PC-3 (cell line): ENCODE results near the gene GPRC6A. TPM values are rescaled to one million over a fixed set of nuclear protein-coding genes. Genes with fewer than 3 reads are reported as not detected.

Experiments
- ATAC-seq: fragments of 200-7000 bp; cut with Tn5 transposase; 2 replicates; pipeline ENCODE4 v1.9.1; 2020; ENCODE audit warnings: mild to moderate bottlenecking, moderate library complexity
- BruUV-seq: library from RNA; stranded (reverse); fragments of 400-500 nt; replicated peaks from 2 replicates; lab custom pipeline; 2021; lab: Mats Ljungman, UMichigan
- CTCF ChIA-PET: fragments of 300-600 bp; sonication (Branson Sonifier 250); formaldehyde crosslinking; loops from one replicate; lab custom pipeline; 2022; ENCODE audit warnings: antibody characterized with exemption; lab: Charles Lee
- POLR2A ChIA-PET: fragments of 300-600 bp; sonication (Branson Sonifier 250); formaldehyde crosslinking; loops from one replicate; lab custom pipeline; 2022; ENCODE audit warnings: antibody characterized with exemption; ENCODE audit not compliant: unreplicated experiment; lab: Charles Lee
- DNase-seq: peaks from one replicate; pipeline ENCODE4 v3.0.0-alpha.2; 2015
- H2AFZ ChIP-seq: fragments of 300-600 bp; sonication (generic); 2 replicates; pipeline ENCODE4 v1.6.0; 2016; ENCODE audit warnings: antibody characterized with exemption, low read length
- H3F3A ChIP-seq: fragments of 300-600 bp; sonication (generic); one replicate; pipeline ENCODE4 v1.6.0; 2017; ENCODE audit warnings: antibody characterized with exemption, low read length, control low read depth, mild to moderate bottlenecking; ENCODE audit not compliant: unreplicated experiment
- H3K27ac ChIP-seq: fragments of 300-600 bp; sonication (generic); 2 replicates; pipeline ENCODE4 v1.5.1; 2016; ENCODE audit warnings: mild to moderate bottlenecking, low read length
- H3K27me3 ChIP-seq: fragments of 300-600 bp; sonication (generic); 2 replicates; pipeline ENCODE4 v1.6.1; 2016; ENCODE audit warnings: low read length, mixed read lengths
- H3K36me3 ChIP-seq: fragments of 300-600 bp; sonication (generic); 2 replicates; pipeline ENCODE4 v1.6.1; 2016; ENCODE audit warnings: low read depth, mixed run types, low read length, mixed read lengths
- H3K4me1 ChIP-seq: fragments of 300-600 bp; sonication (generic); 2 replicates; pipeline ENCODE4 v1.5.1; 2016; ENCODE audit warnings: low read length; ENCODE audit not compliant: insufficient read depth
- H3K4me2 ChIP-seq: fragments of 300-600 bp; sonication (generic); 2 replicates; pipeline ENCODE4 v1.6.0; 2016; ENCODE audit warnings: low read length
- H3K4me3 ChIP-seq: fragments of 300-600 bp; sonication (generic); 2 replicates; pipeline ENCODE4 v1.5.1; 2016; ENCODE audit warnings: mild to moderate bottlenecking, low read length, mixed read lengths
- H3K79me2 ChIP-seq: fragments of 300-600 bp; sonication (generic); 2 replicates; pipeline ENCODE4 v1.6.1; 2017; ENCODE audit warnings: low read length, mixed read lengths
- H3K9ac ChIP-seq: fragments of 300-600 bp; sonication (generic); 2 replicates; pipeline ENCODE4 v1.6.0; 2016; ENCODE audit warnings: mild to moderate bottlenecking, low read length
- H3K9me2 ChIP-seq: fragments of 300-600 bp; sonication (generic); replicated peaks from 2 replicates; pipeline ENCODE4 v1.6.1; 2016; ENCODE audit warnings: mixed run types, low read length, mixed read lengths
- H3K9me3 ChIP-seq: fragments of 300-600 bp; sonication (generic); 2 replicates; pipeline ENCODE4 v1.6.1; 2016; ENCODE audit warnings: low read length, mixed read lengths
- H4K20me1 ChIP-seq: fragments of 300-600 bp; sonication (generic); 2 replicates; pipeline ENCODE4 v1.6.1; 2016; ENCODE audit warnings: low read length, mixed read lengths
- EZH2 ChIP-seq: fragments of 300-600 bp; sonication (generic); IDR thresholded peaks from one replicate; pipeline ENCODE4 v1.6.1; 2017; ENCODE audit warnings: antibody characterized with exemption, mild to moderate bottlenecking, low read length; ENCODE audit not compliant: unreplicated experiment
- EZH2phosphoT487 ChIP-seq: fragments of 300-600 bp; sonication (generic); IDR thresholded peaks from 2 replicates; pipeline ENCODE4 v1.6.1; 2018; ENCODE audit warnings: mild to moderate bottlenecking, antibody characterized with exemption, low read length, borderline replicate concordance
- intact Hi-C: fragments of 100-400 bp; cut with micrococcal nuclease; formaldehyde crosslinking; loops from 2 replicates; pipeline ENCODE4 v1.9.0; 2023
- total RNA-seq: library from RNA; depleted of rRNA; stranded (reverse); fragments of >200 nt; gene quantifications from 2 replicates; pipeline ENCODE4 v1.2.3, GENCODE V29; 2014
- TF ChIP-seq, protein P1 (sequence below): fragments of 300-600 bp; sonication (generic); conservative IDR thresholded peaks from 2 replicates; pipeline ENCODE4 v1.5.1; 2017; ENCODE audit warnings: antibody characterized with exemption, low read depth, mild to moderate bottlenecking, low read length

The GPRC6A gene
- total RNA-seq, 1 experiment from 2014 or later = not detected

DNA sequence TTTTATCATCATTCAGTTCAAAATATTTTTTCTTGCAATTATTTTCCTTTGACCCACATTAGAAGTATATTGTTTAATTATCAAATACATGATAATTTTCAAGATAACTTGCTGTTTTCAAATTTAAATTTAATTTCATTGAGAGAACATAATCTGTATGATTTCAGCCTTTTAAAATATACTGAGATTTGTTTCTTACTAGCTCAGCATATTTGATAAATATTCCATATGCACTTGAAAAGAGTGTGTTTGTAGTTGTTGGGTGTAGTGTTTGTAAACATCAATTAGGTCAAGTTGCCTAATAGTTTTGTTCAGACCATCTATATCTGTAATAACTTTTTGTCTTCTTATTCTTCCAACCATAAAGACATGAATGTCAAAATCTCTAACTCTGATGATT lies 29.2 kb upstream of the GPRC6A start:
- ChIA-PET CTCF (no interaction called here), POLR2A (no interaction called here)
- no TSS peak for BruUV-seq
- Histone ChIP-seq H3K4me3 (no peak overlapping the region), H3K27me3 (no peaks in the 10 kb centered on the region), H3K36me3 (no peaks in the 10 kb centered on the region), H3K79me2 (no peaks in the 10 kb centered on the region), H4K20me1 (no peaks in the 10 kb centered on the region), H3K9me3 (no peaks in the 10 kb centered on the region), H3K4me2 (no peak overlapping the region), H3K4me1 (no peaks in the 10 kb centered on the region), H3K9me2 (no peaks in the 10 kb centered on the region), H3K27ac (no peak overlapping the region), H2AFZ (no peak overlapping the region), H3K9ac (no peak overlapping the region), H3F3A (no peaks in the 10 kb centered on the region)
- no peak for DNase-seq
- intact Hi-C loops = no loop called here
- ATAC-seq = no peak
- no peak for TF ChIP-seq EZH2phosphoT487
- TF ChIP-seq, protein P1, sequence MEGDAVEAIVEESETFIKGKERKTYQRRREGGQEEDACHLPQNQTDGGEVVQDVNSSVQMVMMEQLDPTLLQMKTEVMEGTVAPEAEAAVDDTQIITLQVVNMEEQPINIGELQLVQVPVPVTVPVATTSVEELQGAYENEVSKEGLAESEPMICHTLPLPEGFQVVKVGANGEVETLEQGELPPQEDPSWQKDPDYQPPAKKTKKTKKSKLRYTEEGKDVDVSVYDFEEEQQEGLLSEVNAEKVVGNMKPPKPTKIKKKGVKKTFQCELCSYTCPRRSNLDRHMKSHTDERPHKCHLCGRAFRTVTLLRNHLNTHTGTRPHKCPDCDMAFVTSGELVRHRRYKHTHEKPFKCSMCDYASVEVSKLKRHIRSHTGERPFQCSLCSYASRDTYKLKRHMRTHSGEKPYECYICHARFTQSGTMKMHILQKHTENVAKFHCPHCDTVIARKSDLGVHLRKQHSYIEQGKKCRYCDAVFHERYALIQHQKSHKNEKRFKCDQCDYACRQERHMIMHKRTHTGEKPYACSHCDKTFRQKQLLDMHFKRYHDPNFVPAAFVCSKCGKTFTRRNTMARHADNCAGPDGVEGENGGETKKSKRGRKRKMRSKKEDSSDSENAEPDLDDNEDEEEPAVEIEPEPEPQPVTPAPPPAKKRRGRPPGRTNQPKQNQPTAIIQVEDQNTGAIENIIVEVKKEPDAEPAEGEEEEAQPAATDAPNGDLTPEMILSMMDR = no peak
- TF ChIP-seq EZH2 = no peak

DNA sequence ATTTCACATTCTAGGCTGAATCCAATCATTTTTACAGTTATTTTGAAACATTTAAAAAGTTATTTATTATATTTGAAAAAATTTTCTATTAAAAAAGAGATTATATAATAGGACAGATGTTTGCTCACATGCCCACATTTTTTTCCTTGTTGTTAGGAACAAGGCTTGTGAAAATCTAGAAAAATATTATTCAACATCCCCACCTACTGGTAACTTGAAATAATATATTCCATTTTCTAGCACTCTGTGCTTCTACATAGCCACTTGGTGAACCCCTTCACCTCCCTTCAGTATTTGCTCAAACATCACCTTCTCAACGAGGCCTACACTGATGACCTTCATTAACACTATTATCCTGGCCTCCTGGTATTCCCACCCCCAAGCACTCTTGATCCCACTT lies 18.3 kb upstream of the GPRC6A start:
- intact Hi-C loops = loop anchor here (1.0 kb wide), 1 partner anchor 68 kb away; no protein-coding TSS in a partner anchor
- DNase-seq (peak; percentile 60), ATAC-seq (peak; percentile 56)
- Histone ChIP-seq H3K27me3 (no peaks in the 10 kb centered on the region), H3K79me2 (no peaks in the 10 kb centered on the region), H3K9me3 (no peaks in the 10 kb centered on the region), H3K9ac (no peak overlapping the region), H3K4me3 (no peak overlapping the region), H3K27ac (no peak overlapping the region), H3F3A (no peaks in the 10 kb centered on the region), H3K9me2 (no peaks in the 10 kb centered on the region), H3K4me2 (no peak overlapping the region), H3K4me1 (no peaks in the 10 kb centered on the region), H3K36me3 (no peaks in the 10 kb centered on the region), H2AFZ (no peak overlapping the region), H4K20me1 (no peaks in the 10 kb centered on the region)
- BruUV-seq = no TSS peak
- CTCF ChIA-PET = no interaction called here
- POLR2A ChIA-PET = no interaction called here
- TF ChIP-seq EZH2 (no peak), EZH2phosphoT487 (no peak)
- TF ChIP-seq, protein P1 = peak; percentile 38; the same call in 1 of the 2 replicates

DNA sequence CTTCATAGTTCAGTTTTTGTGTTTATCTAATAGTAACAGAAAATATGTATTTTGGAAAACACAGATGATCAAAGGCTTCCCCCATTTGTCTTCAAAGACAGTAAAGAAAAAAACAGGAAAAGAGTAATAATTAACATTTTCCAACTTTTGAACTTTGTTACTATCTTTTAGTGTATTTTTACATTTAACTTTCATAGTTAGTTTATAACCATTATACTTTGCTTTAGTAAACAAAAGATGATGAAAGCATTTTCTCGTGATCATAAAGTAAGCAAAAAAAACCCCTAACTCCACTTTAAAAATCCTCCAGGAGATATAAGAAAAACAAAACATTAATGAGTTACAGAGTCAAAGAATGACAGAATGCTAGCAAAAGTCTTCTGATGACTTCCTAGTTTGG lies 13.6 kb upstream of the GPRC6A start:
- Histone ChIP-seq H3K79me2 (no peaks in the 10 kb centered on the region), H3F3A (no peaks in the 10 kb centered on the region), H2AFZ (no peak overlapping the region), H3K9ac (no peak overlapping the region), H3K4me1 (no peaks in the 10 kb centered on the region), H3K9me3 (no peaks in the 10 kb centered on the region), H3K4me3 (no peak overlapping the region), H4K20me1 (no peaks in the 10 kb centered on the region), H3K4me2 (no peak overlapping the region), H3K9me2 (no peaks in the 10 kb centered on the region), H3K27ac (no peak overlapping the region), H3K27me3 (no peaks in the 10 kb centered on the region), H3K36me3 (no peaks in the 10 kb centered on the region)
- intact Hi-C loops = no loop called here
- DNase-seq (no peak), ATAC-seq (no peak)
- CTCF ChIA-PET = no interaction called here
- TF ChIP-seq, protein P1 = no peak
- TF ChIP-seq EZH2phosphoT487 = no peak
- no peak for TF ChIP-seq EZH2
- BruUV-seq = no TSS peak
- POLR2A ChIA-PET = no interaction called here
